Glutamatergic neuron (in vitro differentiated cells): ENCODE results near the gene RPL35. TPM values are rescaled to one million over a fixed set of nuclear protein-coding genes. Genes with fewer than 3 reads are reported as not detected.

Experiments used
- DNase-seq: peaks from one replicate; pipeline ENCODE4 v3.0.0; 2022
- H3K27ac Mint-ChIP-seq: one replicate; pipeline ENCODE4 v1.8.0; 2020; ENCODE audit warnings: mild to moderate bottlenecking, mixed read lengths, inconsistent platforms; ENCODE audit not compliant: unreplicated experiment
- H3K27me3 Mint-ChIP-seq: one replicate; pipeline ENCODE4 v1.8.0; 2020; ENCODE audit warnings: mild to moderate bottlenecking, moderate library complexity, mixed read lengths, inconsistent platforms; ENCODE audit not compliant: unreplicated experiment
- H3K36me3 Mint-ChIP-seq: one replicate; pipeline ENCODE4 v1.8.0; 2020; ENCODE audit warnings: mild to moderate bottlenecking, mixed read lengths, inconsistent platforms; ENCODE audit not compliant: unreplicated experiment
- H3K4me1 Mint-ChIP-seq: one replicate; pipeline ENCODE4 v1.8.0; 2020; ENCODE audit warnings: mild to moderate bottlenecking, low read depth, mixed read lengths, inconsistent platforms; ENCODE audit not compliant: unreplicated experiment
- H3K4me3 Mint-ChIP-seq: one replicate; pipeline ENCODE4 v1.8.0; 2020; ENCODE audit warnings: mild to moderate bottlenecking, mixed read lengths, inconsistent platforms; ENCODE audit not compliant: unreplicated experiment
- H3K9me3 Mint-ChIP-seq: one replicate; pipeline ENCODE4 v1.8.0; 2020; ENCODE audit warnings: mild to moderate bottlenecking, moderate library complexity, mixed read lengths, inconsistent platforms; ENCODE audit not compliant: unreplicated experiment
- total RNA-seq: library from RNA; stranded (reverse); fragmentation: NEBNext Ultra II Directional; extraction: Animal tissue kit (Norgen Biotek cat#: 25700); gene quantifications from one replicate; pipeline ENCODE4 v1.2.1, GENCODE V29; 2021; ENCODE audit not compliant: unreplicated experiment
- TF ChIP-seq, protein P1 (sequence below): fragments of 200-600 bp; sonication (generic); IDR thresholded peaks from one replicate; pipeline ENCODE4 v1.5.0; 2021; ENCODE audit not compliant: partially characterized antibody, unreplicated experiment

RPL35 gene
- total RNA-seq, 1 donor from 2014 or later = 559 TPM

DNA sequence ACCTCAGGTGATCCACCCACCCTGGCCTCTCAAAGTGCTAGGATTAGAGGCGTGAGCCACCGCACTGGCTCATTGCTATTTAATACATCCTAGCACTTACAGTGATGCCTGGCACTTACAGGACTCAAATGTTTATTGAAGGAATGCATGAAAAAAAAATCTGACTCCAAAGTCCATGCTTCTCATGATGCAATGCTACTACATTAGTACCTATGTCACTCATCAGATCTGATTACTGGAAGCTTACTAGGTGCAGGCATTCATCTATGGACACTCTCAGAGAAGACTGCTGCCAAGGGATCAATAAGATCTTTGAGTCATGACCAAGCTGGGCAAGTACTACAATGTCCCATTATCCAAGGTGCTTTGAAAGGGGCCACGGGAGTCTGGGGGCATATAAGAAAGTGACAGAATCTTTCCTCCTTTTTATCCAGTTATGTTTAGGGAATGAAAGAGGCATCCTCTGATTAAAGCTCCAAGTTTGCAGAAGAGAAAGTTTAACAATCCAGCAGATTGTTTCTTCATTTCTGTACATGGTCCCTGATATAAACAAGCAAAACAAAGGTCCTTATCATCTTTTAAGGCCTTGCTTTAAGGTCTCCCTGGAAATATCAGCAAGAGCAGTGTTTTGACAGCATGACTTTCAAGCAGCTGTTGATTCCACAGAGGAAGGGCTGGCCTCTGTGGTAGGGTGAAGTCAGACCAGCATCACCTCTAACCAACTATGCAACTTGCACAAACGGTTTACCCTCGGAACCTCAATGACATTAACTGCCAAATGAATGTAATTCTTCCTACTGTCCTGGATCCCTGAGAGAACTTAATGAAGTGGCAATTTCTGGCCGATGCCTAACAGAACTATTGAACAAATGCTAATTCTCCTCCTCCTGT is 36.1 kb upstream of the RPL35 start:
- DNase-seq = no peak
- Mint-ChIP-seq H3K4me3 (no peak overlapping the region), H3K27ac (no peak overlapping the region), H3K4me1 (peaks cover 8% of the 10 kb centered on the region), H3K36me3 (peaks cover 11% of the 10 kb centered on the region), H3K27me3 (peaks cover 7% of the 10 kb centered on the region), H3K9me3 (peaks cover 8% of the 10 kb centered on the region)
- TF ChIP-seq, protein P1, sequence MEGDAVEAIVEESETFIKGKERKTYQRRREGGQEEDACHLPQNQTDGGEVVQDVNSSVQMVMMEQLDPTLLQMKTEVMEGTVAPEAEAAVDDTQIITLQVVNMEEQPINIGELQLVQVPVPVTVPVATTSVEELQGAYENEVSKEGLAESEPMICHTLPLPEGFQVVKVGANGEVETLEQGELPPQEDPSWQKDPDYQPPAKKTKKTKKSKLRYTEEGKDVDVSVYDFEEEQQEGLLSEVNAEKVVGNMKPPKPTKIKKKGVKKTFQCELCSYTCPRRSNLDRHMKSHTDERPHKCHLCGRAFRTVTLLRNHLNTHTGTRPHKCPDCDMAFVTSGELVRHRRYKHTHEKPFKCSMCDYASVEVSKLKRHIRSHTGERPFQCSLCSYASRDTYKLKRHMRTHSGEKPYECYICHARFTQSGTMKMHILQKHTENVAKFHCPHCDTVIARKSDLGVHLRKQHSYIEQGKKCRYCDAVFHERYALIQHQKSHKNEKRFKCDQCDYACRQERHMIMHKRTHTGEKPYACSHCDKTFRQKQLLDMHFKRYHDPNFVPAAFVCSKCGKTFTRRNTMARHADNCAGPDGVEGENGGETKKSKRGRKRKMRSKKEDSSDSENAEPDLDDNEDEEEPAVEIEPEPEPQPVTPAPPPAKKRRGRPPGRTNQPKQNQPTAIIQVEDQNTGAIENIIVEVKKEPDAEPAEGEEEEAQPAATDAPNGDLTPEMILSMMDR = no peak

DNA sequence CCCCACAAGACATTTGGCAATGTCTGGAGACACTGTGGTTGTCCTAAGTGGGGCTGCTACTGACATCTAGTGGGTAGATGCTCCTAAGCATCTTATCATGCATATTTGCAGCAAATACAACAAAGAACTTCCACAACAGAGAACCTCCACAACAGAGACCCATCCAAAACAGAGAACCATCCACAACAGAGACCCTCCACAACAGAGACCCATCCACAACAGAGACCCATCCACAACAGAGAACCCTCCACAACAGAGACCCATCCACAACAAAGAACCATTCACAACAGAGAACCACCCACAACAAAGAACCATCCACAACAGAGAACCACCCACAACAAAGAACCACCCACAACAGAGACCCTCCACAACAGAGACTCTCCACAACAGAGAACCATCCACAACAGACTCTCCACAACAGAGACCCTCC is 33.0 kb upstream of the RPL35 start:
- Mint-ChIP-seq H3K4me1 (peaks cover 8% of the 10 kb centered on the region), H3K9me3 (peaks cover 8% of the 10 kb centered on the region), H3K4me3 (no peak overlapping the region), H3K27ac (peak overlapping the region; percentile 81), H3K36me3 (peaks cover 16% of the 10 kb centered on the region), H3K27me3 (peaks cover 9% of the 10 kb centered on the region)
- DNase-seq = peak; percentile 39
- TF ChIP-seq, protein P1 = no peak

DNA sequence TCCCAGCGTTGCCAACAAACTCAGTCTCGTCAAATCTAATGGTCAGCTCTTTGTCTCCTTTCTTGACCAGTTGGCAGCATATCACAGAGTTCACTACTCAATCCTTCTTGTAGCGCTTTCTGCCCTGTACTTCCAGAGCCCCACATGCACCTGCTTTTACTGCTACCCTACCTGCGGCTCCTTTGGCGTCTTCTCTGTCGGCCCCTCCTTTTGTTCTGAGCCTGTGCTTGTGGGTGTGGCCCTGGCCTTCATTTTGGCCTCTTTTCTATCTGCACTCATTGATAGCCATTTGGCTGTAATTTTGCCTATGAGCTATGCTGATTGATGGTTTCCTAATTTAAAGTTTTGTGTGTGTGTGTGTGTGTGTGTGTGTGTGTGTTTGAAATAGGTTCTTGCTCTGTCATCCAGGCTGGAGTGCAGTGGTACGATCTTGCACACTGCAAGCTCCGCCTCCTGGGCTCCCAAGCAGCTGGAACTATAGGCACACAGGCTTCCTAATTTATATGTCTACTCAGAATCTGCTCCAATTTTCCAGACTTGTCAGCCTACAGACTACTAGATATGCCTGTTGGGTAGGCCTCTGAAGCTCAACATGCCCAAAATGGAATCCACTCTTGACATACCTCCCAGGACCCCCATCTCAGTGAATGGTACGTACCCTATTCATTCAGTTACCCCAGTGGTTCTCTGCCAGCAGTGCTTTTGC is 32.4 kb upstream of the RPL35 start:
- Mint-ChIP-seq H3K9me3 (peaks cover 8% of the 10 kb centered on the region), H3K36me3 (peaks cover 16% of the 10 kb centered on the region), H3K27me3 (peaks cover 9% of the 10 kb centered on the region), H3K4me1 (peaks cover 8% of the 10 kb centered on the region), H3K4me3 (peak overlapping the region; percentile 8), H3K27ac (peak overlapping the region; percentile 81)
- TF ChIP-seq, protein P1 = no peak
- no peak for DNase-seq

DNA sequence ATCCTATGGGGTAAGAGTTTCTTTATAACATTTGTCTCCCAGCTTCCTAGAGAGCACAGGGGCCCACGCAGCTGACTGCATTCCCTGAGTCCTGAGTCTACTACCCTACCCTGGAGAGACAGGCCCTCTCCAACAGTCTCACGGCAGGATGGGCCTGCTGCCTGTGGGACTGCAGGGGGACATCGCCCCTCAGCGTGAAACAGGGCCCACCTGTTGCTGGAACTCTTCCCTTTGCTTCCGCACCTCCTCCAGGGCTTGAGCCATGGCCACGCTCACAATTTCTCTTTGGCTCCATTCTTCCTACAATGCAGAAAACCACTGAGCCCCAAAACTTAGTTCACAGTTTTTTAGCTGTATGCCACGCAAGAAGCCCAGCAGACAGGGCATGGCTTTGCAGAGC is 28.4 kb upstream of the RPL35 start:
- TF ChIP-seq, protein P1 = no peak

More for the DNA sequence above, 28.4 kb upstream of the RPL35 start:
- H3K27me3 Mint-ChIP-seq = peaks cover 9% of the 10 kb centered on the region
- H3K4me3 Mint-ChIP-seq = no peak overlapping the region
- H3K9me3 Mint-ChIP-seq = peaks cover 3% of the 10 kb centered on the region
- H3K36me3 Mint-ChIP-seq = peaks cover 8% of the 10 kb centered on the region
- H3K27ac Mint-ChIP-seq = no peak overlapping the region
- H3K4me1 Mint-ChIP-seq = peaks cover 14% of the 10 kb centered on the region
- no peak for DNase-seq
